Activated CD4-positive, alpha-beta T cell treated with anti-CD3 and anti-CD28 coated beads, Interleukin-2, amount 10 ng/mL, durations not matched to agents 24 days and 14 days (primary cell): ENCODE results near the gene CLIC1. TPM values are rescaled to one million over a fixed set of nuclear protein-coding genes. Genes with fewer than 3 reads are reported as not detected.

Source experiments
- DNase-seq: peaks from one replicate; pipeline ENCODE4 v3.0.0; 2022
- H3K27ac Mint-ChIP-seq: one replicate; pipeline ENCODE4 v1.8.0; 2022; ENCODE audit warnings: mild to moderate bottlenecking, mixed read lengths
- H3K27me3 Mint-ChIP-seq: one replicate; pipeline ENCODE4 v1.8.0; 2022; ENCODE audit warnings: mixed read lengths
- H3K36me3 Mint-ChIP-seq: one replicate; pipeline ENCODE4 v1.8.0; 2022; ENCODE audit warnings: low read depth, mild to moderate bottlenecking, mixed read lengths
- H3K4me1 Mint-ChIP-seq: one replicate; pipeline ENCODE4 v1.8.0; 2021; ENCODE audit warnings: mixed read lengths
- H3K4me3 Mint-ChIP-seq: one replicate; pipeline ENCODE4 v1.8.0; 2022; ENCODE audit warnings: mild to moderate bottlenecking, moderate library complexity, mixed read lengths
- H3K9me3 Mint-ChIP-seq: one replicate; pipeline ENCODE4 v1.8.0; 2021; ENCODE audit warnings: mixed read lengths
- intact Hi-C: fragments of 100-400 bp; cut with micrococcal nuclease; formaldehyde crosslinking; loops from one replicate; pipeline ENCODE4 v1.15.1; 2023
- total RNA-seq: library from RNA; stranded (reverse); gene quantifications from 2 replicates; pipeline ENCODE4 v1.2.3, GENCODE V29; 2022

Gene CLIC1
- total RNA-seq, 1 donor from 2014 or later = 385 TPM

GRCh38 chr6:31728767-31729514 is 7.4 kb downstream of the CLIC1 start, which contains the start of gene DDAH2:
Gene DDAH2 (minus strand): TSS chr6:31729299. CDS start chr6:31729161, 138 bp downstream.
- Mint-ChIP-seq H3K4me1 (peaks cover 58% of the 10 kb centered on the region), H3K36me3 (peaks cover 43% of the 10 kb centered on the region), H3K9me3 (no peaks in the 10 kb centered on the region), H3K27me3 (no peaks in the 10 kb centered on the region), H3K27ac (peak within 1 kb of the TSS; percentile 74), H3K4me3 (peak within 1 kb of the TSS; percentile 97)
- DNase-seq = no peak
- intact Hi-C loops = loop anchor here (1.0 to 2.0 kb wide), 3 partner anchors 9 to 66 kb away; partner anchors contain the start of gene VARS1

GRCh38 chr6:31727717-31728671 is 8.3 kb downstream of the CLIC1 start:
- peak overlapping the region; percentile 69 for H3K27ac Mint-ChIP-seq
- peak overlapping the region; percentile 97 for H3K4me3 Mint-ChIP-seq
- peaks cover 34% of the 10 kb centered on the region for H3K36me3 Mint-ChIP-seq

GRCh38 chr6:31727034-31727716 is 9.2 kb downstream of the CLIC1 start:
- DNase-seq = no peak
- Mint-ChIP-seq H3K4me3 (peak overlapping the region; percentile 68), H3K9me3 (no peaks in the 10 kb centered on the region), H3K36me3 (peaks cover 32% of the 10 kb centered on the region), H3K27me3 (no peaks in the 10 kb centered on the region), H3K4me1 (peaks cover 51% of the 10 kb centered on the region), H3K27ac (peak overlapping the region; percentile 69)
- intact Hi-C loops = loop anchor here (2.0 kb wide), 1 partner anchor 24 kb away; the partner anchor contains the start of gene ABHD16A

More at GRCh38 chr6:31727717-31728671, 8.3 kb downstream of the CLIC1 start:
- intact Hi-C loops = loop anchor here (2.0 kb wide), 3 partner anchors 25 to 67 kb away; partner anchors contain the start of genes ABHD16A and VARS1
- peak; percentile 73 for DNase-seq
- Mint-ChIP-seq H3K9me3 (no peaks in the 10 kb centered on the region), H3K4me1 (peaks cover 50% of the 10 kb centered on the region), H3K27me3 (no peaks in the 10 kb centered on the region)

GRCh38 chr6:31725502-31726350 is 10.6 kb downstream of the CLIC1 start:
- no peak for DNase-seq
- no peaks in the 10 kb centered on the region for H3K9me3 Mint-ChIP-seq
- intact Hi-C loops = loop anchor here (2.0 kb wide), 1 partner anchor 23 kb away; the partner anchor contains the start of gene ABHD16A

GRCh38 chr6:31723980-31724691 is 12.2 kb downstream of the CLIC1 start:
- Mint-ChIP-seq H3K27ac (no peak overlapping the region), H3K4me3 (no peak overlapping the region), H3K27me3 (peaks cover 4% of the 10 kb centered on the region), H3K4me1 (peaks cover 36% of the 10 kb centered on the region), H3K36me3 (peaks cover 18% of the 10 kb centered on the region), H3K9me3 (no peaks in the 10 kb centered on the region)
- intact Hi-C loops = no loop called here
- no peak for DNase-seq

More at GRCh38 chr6:31725502-31726350, 10.6 kb downstream of the CLIC1 start:
- H3K36me3 Mint-ChIP-seq = peaks cover 24% of the 10 kb centered on the region
- H3K27me3 Mint-ChIP-seq = peaks cover 4% of the 10 kb centered on the region
- H3K27ac Mint-ChIP-seq = peak overlapping the region; percentile 67
- H3K4me3 Mint-ChIP-seq = no peak overlapping the region
- peaks cover 45% of the 10 kb centered on the region for H3K4me1 Mint-ChIP-seq

GRCh38 chr6:31723245-31723979 is 12.9 kb downstream of the CLIC1 start, which contains the start of gene MPIG6B:
Gene MPIG6B (plus strand): TSS chr6:31723373. CDS start chr6:31723384, 11 bp downstream.
- no peaks in the 10 kb centered on the region for H3K9me3 Mint-ChIP-seq
- H3K4me1 Mint-ChIP-seq = peaks cover 31% of the 10 kb centered on the region
- intact Hi-C loops = no loop called here
- H3K36me3 Mint-ChIP-seq = peaks cover 18% of the 10 kb centered on the region
- H3K4me3 Mint-ChIP-seq = no peak within 1 kb of the TSS
- H3K27me3 Mint-ChIP-seq = peaks cover 4% of the 10 kb centered on the region
- no peak for DNase-seq
- no peak within 1 kb of the TSS for H3K27ac Mint-ChIP-seq

GRCh38 chr6:31722173-31722572 is 14.2 kb downstream of the CLIC1 start:
- intact Hi-C loops = no loop called here
- Mint-ChIP-seq H3K4me3 (no peak overlapping the region), H3K36me3 (peaks cover 12% of the 10 kb centered on the region), H3K27ac (no peak overlapping the region), H3K4me1 (peaks cover 23% of the 10 kb centered on the region), H3K27me3 (peaks cover 4% of the 10 kb centered on the region), H3K9me3 (no peaks in the 10 kb centered on the region)
- DNase-seq = no peak

GRCh38 chr6:31721351-31722020 is 14.8 kb downstream of the CLIC1 start, which contains the start of gene LY6G6C:
Gene LY6G6C (minus strand): TSS chr6:31721746. CDS start chr6:31721679, 67 bp downstream.
- intact Hi-C loops = no loop called here
- no peak within 1 kb of the TSS for H3K4me3 Mint-ChIP-seq
- peaks cover 6% of the 10 kb centered on the region for H3K36me3 Mint-ChIP-seq
- no peak within 1 kb of the TSS for H3K27ac Mint-ChIP-seq
- peaks cover 4% of the 10 kb centered on the region for H3K27me3 Mint-ChIP-seq
- H3K9me3 Mint-ChIP-seq = no peaks in the 10 kb centered on the region
- H3K4me1 Mint-ChIP-seq = peaks cover 16% of the 10 kb centered on the region
- DNase-seq = no peak

GRCh38 chr6:31720196-31720770 is 16.0 kb downstream of the CLIC1 start:
- Mint-ChIP-seq H3K27ac (no peak overlapping the region), H3K9me3 (no peaks in the 10 kb centered on the region), H3K4me1 (peaks cover 6% of the 10 kb centered on the region), H3K27me3 (peaks cover 4% of the 10 kb centered on the region), H3K36me3 (peaks cover 1% of the 10 kb centered on the region), H3K4me3 (no peak overlapping the region)
- intact Hi-C loops = no loop called here
- DNase-seq = no peak

- DNase-seq = no peak
- Mint-ChIP-seq H3K4me1 (peaks cover 6% of the 10 kb centered on the region), H3K27me3 (peaks cover 4% of the 10 kb centered on the region), H3K36me3 (no peaks in the 10 kb centered on the region), H3K4me3 (no peak overlapping the region), H3K27ac (no peak overlapping the region), H3K9me3 (no peaks in the 10 kb centered on the region)
- intact Hi-C loops = no loop called here
These were observed 17.3 kb downstream of the CLIC1 start for GRCh38 chr6:31719001-31719400.

GRCh38 chr6:31718265-31718664 is 18.1 kb downstream of the CLIC1 start:
- Mint-ChIP-seq H3K4me3 (no peak overlapping the region), H3K9me3 (no peaks in the 10 kb centered on the region), H3K27me3 (peaks cover 4% of the 10 kb centered on the region), H3K36me3 (no peaks in the 10 kb centered on the region), H3K27ac (no peak overlapping the region), H3K4me1 (peaks cover 4% of the 10 kb centered on the region)
- no peak for DNase-seq
- intact Hi-C loops = no loop called here
